Activated naive CD4-positive, alpha-beta T cell treated with Interleukin-2 at 50 U/mL for 16 hours (primary cell): Measurements from ENCODE around the gene SOD1.
"Not testable (repeated sequence)": the region's sequence is repeated elsewhere in the genome, so short reads cannot be mapped to it uniquely, and the experiment has no call there.

Source experiments
- DNase-seq: peaks from one replicate; pipeline ENCODE4 v3.0.0-alpha.2; 2020

SOD1 gene

GRCh38 chr21:31656199-31657095, 3.0 kb upstream of the SOD1 start:
- peak; percentile 53 for DNase-seq

DNA sequence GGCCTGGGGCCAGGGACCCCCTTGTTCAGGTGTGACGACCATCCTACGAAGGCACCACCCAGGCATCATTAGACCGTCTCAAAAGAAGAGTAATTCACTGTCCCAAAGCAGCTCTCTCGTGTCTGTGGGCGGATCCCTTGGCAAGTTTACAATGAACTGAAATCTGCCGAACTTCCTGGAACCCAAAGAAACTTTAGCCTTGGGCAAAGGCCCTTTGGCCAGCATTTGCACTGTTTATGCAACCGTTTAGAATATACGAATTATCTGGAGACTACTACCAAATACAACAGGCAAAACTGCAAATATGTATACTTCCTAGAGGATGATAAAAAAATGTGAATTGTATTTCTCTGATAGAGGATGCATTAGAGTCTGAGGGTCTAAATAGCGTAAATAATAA, 1.4 kb upstream of the SOD1 start:
- DNase-seq: no peak

- DNase-seq: no peak
Measured at GRCh38 chr21:31659286-31659535, 282 bp upstream of the SOD1 start.

- no peak for DNase-seq
Measured at GRCh38 chr21:31660259-31660565, 719 bp downstream of the SOD1 start.

DNA sequence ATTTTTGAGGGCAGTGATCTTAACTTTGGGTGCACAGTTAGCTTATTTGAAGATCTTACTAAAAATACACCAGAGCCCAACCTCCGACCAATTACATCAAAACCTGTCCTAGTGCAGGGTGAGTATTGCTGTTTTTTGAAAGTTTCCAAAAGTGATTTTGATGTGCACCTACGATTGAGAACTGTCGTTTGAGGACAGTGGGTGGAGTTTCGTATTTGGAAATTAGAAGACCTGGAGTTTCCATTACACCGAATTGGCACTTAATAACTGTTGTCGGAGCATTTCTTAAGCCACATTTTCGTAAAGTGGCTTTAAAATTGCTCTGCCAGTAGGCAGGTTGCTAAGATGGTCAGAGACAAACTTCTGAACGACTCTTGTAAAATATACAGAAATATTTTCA, 1.1 kb downstream of the SOD1 start:
- no peak for DNase-seq

DNA sequence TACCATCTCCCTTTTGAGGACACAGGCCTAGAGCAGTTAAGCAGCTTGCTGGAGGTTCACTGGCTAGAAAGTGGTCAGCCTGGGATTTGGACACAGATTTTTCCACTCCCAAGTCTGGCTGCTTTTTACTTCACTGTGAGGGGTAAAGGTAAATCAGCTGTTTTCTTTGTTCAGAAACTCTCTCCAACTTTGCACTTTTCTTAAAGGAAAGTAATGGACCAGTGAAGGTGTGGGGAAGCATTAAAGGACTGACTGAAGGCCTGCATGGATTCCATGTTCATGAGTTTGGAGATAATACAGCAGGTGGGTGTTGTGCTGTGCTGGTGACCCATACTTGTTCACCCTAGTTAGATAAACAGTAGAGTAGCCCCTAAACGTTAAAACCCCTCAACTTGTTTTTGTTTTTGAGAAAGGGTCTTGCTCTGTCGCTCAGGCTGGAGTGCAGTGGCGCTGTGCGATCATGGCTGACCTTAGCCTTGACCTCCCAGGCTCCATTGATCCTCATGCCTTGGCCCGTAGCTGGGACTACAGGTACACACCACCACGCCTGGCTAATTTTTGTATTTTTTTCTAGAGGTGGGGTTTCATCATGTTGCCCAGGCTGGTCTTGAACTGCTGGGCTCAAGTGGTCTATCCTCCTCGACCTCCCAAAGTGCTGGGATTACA, 4.2 kb downstream of the SOD1 start:
- no peak for DNase-seq

DNA sequence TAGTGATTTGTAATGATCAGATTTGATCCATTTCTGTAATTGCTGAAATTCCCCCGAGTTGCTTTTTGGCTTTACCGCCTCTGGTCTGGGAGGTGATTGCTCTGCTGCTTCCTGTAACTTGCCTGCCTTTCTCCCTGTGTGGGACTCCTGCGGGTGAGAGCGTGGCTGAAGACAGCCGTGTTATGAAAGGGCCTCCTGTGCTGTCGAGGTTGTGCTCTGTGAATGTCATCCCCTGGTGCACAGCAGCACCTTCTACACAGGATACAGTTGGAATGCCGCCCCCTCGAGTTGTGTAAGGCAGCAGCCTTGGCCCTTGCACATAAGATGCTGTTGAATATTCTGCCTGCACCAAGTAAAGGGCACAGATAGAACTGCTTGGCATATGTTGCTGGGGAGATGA, 5.9 kb downstream of the SOD1 start:
- DNase-seq: peak; percentile 31

- DNase-seq: not testable (repeated sequence)
Measured at GRCh38 chr21:31665869-31666268, 6.4 kb downstream of the SOD1 start.

DNA sequence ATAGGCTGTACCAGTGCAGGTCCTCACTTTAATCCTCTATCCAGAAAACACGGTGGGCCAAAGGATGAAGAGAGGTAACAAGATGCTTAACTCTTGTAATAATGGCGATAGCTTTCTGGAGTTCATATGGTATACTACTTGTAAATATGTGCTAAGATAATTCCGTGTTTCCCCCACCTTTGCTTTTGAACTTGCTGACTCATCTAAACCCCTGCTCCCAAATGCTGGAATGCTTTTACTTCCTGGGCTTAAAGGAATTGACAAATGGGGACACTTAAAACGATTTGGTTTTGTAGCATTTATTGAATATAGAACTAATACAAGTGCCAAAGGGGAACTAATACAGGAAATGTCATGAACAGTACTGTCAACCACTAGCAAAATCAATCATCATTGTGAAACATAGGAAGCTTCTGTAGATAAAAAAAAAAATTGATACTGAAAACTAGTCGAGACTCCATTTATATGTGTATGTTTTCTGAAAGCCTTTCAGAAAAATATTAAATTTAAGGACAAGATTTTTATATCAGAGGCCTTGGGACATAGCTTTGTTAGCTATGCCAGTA, 7.0 kb downstream of the SOD1 start:
- no peak for DNase-seq

GRCh38 chr21:31667132-31667531, 7.6 kb downstream of the SOD1 start:
- no peak for DNase-seq

- DNase-seq: no peak
Measured at GRCh38 chr21:31667639-31668038, 8.1 kb downstream of the SOD1 start.

DNA sequence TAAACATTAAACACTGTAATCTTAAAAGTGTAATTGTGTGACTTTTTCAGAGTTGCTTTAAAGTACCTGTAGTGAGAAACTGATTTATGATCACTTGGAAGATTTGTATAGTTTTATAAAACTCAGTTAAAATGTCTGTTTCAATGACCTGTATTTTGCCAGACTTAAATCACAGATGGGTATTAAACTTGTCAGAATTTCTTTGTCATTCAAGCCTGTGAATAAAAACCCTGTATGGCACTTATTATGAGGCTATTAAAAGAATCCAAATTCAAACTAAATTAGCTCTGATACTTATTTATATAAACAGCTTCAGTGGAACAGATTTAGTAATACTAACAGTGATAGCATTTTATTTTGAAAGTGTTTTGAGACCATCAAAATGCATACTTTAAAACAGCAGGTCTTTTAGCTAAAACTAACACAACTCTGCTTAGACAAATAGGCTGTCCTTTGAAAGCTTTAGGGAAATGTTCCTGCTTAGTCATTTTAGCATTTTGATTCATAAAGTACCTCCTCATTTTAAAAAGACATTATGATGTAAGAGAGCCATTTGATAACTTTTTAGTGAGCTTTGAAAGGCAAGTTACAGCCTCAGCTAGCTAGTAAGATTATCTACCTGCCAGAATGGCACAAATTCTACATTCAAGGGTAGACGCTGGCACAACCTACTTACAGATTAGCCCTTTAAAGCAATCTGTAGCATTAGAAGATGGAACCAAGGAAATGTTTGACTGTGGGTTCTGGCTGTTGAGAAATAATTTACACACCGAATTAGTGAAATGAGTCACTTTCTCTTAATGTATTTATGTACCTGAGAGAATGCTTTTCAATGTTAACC, 9.4 kb downstream of the SOD1 start:
- DNase-seq: no peak

DNA sequence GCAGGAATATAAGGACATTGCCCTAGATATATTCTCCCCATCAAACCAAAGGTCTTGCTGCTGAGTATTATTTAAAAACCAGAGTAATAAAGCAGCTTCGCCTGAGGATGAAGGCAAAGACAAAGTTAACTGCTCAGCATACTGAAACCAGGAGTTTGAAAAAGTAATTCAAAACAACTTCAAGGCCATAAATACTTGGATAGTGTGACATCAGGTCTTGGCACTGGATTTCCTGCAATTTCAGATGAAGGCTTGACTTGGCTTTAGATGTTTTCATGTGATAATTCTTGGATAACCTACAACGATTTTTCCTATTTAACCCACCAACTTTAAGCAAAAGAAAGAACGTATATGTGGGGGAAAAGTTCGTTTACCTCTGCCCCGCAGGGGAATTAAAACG, 10.6 kb downstream of the SOD1 start:
- no peak for DNase-seq

DNA sequence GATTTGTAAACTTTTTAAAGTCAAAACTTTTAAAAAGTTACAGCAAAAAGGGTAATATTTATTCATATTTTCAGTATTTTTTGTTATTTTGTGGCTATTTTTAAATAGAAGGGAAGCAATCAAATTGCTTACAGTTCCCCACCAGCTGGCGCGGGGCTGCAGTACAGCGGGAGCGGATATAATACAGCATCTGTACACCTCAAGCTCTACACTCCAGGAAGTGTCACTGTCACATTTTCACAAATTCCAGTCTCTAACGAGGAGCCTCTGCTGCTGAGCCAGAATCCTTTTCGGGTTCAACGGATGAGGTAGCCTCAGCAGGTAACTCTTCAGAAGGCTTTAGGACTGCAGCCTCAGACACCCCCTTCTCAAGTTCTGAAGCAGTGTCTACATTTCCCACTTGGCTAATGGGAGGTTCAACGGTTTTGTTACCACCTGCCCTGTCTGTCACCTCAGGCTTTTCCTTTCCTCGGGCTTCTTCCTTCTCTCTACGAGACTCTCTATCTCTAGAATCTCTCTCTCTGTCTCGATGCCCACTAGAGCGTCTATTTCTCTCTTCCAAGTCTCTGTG, 11.7 kb downstream of the SOD1 start:
- DNase-seq: no peak

- no peak for DNase-seq
Measured at GRCh38 chr21:31671931-31672330, 12.4 kb downstream of the SOD1 start.

DNA sequence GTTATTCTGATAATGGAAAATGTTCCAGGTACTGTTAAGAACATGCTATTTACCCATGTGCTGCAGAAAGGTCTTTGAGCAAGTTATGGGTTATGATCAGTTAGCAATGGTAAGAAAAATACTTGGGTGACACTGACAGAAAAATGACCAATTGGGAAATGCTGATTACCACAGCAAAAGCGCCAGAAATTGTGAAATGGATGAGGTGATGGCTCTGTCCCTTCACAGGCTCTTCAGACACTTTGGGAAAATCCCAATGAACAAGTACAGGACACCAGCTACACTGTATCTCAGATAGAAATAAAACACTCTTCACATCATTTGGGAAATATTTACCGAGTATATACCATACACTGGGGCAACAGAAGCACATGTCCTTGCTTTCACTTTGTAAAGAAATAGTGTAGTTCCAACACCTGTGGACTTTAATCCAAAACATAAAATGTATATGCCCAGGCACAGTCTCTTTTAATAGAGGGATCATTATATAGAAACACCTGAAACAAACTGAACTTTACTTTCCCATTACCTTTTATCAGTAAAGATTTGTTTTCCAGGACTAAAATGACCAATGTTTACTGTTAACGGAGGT, 13.9 kb downstream of the SOD1 start:
- no peak for DNase-seq

GRCh38 chr21:31675318-31675717, 15.8 kb downstream of the SOD1 start:
- DNase-seq: no peak

- no peak for DNase-seq
Measured at GRCh38 chr21:31675960-31676359, 16.5 kb downstream of the SOD1 start.

DNA sequence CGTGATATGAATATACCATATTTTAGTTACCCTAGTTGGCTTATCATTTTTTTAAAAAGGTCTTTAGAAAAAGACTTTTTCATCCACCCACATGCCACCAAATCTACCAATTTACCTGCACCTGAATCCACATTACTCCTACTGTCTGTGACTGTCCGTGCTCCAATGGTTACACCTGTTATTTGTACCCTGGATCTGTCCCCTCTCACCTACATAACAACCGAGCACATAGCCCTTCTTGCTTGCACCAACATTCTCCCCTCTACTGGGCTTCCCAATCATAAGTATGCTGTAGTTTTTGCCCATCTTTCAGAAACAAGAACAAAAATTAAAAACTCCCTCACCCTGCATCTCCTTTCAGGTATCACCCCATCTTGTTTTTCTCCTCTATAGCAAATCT, 17.6 kb downstream of the SOD1 start:
- no peak for DNase-seq

GRCh38 chr21:31678478-31678877, 19.0 kb downstream of the SOD1 start:
- no peak for DNase-seq

DNA sequence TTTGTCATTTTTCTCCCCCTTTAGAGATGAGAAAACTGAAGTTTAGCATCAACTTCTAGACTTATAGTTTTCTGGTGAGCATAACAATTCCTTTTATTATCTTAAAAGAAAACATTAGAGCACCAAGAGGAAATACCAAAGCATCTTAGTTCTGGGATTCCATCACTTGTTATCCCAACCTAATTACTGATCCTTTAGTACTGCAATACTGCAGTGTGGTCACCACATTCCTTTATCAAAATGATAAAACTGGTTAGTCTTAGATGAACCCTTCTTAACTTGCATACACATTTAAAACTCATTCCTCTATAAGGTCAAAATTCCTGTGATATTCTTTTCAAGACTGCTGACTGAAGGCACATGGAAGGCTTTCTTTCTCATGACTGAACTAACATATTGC, 23.1 kb downstream of the SOD1 start:
- DNase-seq: no peak

- DNase-seq: no peak
Measured at GRCh38 chr21:31683029-31683428, 23.5 kb downstream of the SOD1 start.

DNA sequence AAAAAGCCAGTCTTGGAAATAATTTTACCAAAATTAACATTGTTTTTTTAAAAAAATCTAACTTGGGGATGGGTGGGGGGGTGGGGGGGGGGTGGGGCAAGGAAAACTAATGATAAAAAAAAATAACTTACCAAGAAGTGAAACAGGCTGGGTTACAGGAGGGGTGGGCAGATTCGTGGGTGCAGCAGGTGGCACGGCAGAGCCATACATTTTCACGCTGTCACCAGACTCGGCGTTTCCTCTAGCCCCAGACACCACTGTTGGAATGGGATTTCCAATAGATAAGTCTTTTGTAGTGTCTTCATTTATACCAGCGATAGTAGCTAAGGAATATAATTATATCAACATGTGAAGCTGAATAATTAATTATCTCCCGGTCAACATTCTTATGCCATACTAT, 25.4 kb downstream of the SOD1 start:
- no peak for DNase-seq
